H1 (cell line): ENCODE measurements around the gene OTOGL. TPM values are rescaled to one million over a fixed set of nuclear protein-coding genes. Genes with fewer than 3 reads are reported as not detected.

ENCODE experiments used
- NRF1 ChIP-seq: IDR thresholded peaks from 2 replicates; pipeline ENCODE4 v1.6.1; 2011; ENCODE audit warnings: mild to moderate bottlenecking, low read depth, low read length, improper control_type of control experiment
- polyA plus RNA-seq, 7 experiments: library from polyadenylated mRNA; depleted of rRNA in 3 of 7; stranded (reverse) in 5 of 7; unstranded in 2 of 7; fragments of >200 nt in 5 of 7; fragments of 200-250 nt in 2 of 7; gene quantifications; 1 replicate in 5 of 7; 2 replicates in 1 of 7; 4 replicates in 1 of 7; pipeline versions ENCODE4 v1.2.1 to v1.2.3, GENCODE V29; 2011 to 2013; ENCODE audit warnings: missing spikeins in 2 of 7, mixed read lengths in 2 of 7
- total RNA-seq: library from RNA; stranded (reverse); fragmentation: NEBNext Ultra II Directional; extraction: Animal tissue kit (Norgen Biotek cat#: 25700); gene quantifications from 2 replicates; pipeline ENCODE4 v1.2.1, GENCODE V29; 2021

The OTOGL gene
- total and polyA plus RNA-seq, 2 of the 8 experiments (the other 6 are each of a cell fraction or from before 2014, with no cell fraction given) = 0.12 to 0.17 TPM

- TF ChIP-seq NRF1 = no peak
These were observed 62.3 kb downstream of the OTOGL start (continued) for GRCh38 chr12:80161612-80162011.
